ENCODE data around the gene CEP112.

GRCh38 chr17:65683428-65683827, 508.5 kb downstream of the CEP112 start:
- TF ChIP-seq, protein P1, sequence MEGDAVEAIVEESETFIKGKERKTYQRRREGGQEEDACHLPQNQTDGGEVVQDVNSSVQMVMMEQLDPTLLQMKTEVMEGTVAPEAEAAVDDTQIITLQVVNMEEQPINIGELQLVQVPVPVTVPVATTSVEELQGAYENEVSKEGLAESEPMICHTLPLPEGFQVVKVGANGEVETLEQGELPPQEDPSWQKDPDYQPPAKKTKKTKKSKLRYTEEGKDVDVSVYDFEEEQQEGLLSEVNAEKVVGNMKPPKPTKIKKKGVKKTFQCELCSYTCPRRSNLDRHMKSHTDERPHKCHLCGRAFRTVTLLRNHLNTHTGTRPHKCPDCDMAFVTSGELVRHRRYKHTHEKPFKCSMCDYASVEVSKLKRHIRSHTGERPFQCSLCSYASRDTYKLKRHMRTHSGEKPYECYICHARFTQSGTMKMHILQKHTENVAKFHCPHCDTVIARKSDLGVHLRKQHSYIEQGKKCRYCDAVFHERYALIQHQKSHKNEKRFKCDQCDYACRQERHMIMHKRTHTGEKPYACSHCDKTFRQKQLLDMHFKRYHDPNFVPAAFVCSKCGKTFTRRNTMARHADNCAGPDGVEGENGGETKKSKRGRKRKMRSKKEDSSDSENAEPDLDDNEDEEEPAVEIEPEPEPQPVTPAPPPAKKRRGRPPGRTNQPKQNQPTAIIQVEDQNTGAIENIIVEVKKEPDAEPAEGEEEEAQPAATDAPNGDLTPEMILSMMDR (IDR thresholded peaks at IDR 0.05): no peak
- TF ChIP-seq ZFX (IDR thresholded peaks at IDR 0.05; ENCODE audit: borderline replicate concordance): no peak
